OCI-LY7 (cell line): ENCODE measurements around the gene PSME3IP1.

ENCODE experiments used
- EZH2phosphoT487 ChIP-seq: fragments of 200-600 bp; sonication (generic); IDR thresholded peaks from 2 replicates; pipeline ENCODE4 v1.6.1; 2018; ENCODE audit warnings: low read depth, borderline replicate concordance, mild to moderate bottlenecking, mixed run types, antibody characterized with exemption, low read length, moderate library complexity, mixed read lengths
- TF ChIP-seq, protein P1 (sequence below): fragments of 200-600 bp; sonication (generic); conservative IDR thresholded peaks from 2 replicates; pipeline ENCODE4 v1.5.1; 2014; ENCODE audit warnings: mild to moderate bottlenecking, antibody characterized with exemption, low read length, moderate library complexity, mixed read lengths

DNA sequence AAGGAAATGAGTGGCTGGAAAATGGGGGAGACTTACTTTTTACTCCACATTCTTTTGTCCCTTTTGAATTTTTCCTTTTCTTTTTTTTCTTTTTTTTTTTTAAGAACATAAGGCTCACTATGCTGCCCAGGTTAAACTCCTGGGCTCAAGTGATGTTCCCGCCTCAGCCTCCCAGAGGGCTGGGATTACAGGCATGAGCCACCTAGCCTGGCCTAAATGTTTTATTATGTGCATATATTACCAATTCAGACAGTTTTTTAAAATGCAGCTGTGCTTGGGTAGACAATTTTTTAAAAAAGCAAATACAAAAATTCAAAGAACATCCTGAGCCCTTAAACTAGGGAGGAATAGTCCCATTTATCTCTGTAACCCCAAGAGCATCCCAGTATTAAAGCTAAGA lies 28.3 kb downstream of the PSME3IP1 start:
- TF ChIP-seq, protein P1, sequence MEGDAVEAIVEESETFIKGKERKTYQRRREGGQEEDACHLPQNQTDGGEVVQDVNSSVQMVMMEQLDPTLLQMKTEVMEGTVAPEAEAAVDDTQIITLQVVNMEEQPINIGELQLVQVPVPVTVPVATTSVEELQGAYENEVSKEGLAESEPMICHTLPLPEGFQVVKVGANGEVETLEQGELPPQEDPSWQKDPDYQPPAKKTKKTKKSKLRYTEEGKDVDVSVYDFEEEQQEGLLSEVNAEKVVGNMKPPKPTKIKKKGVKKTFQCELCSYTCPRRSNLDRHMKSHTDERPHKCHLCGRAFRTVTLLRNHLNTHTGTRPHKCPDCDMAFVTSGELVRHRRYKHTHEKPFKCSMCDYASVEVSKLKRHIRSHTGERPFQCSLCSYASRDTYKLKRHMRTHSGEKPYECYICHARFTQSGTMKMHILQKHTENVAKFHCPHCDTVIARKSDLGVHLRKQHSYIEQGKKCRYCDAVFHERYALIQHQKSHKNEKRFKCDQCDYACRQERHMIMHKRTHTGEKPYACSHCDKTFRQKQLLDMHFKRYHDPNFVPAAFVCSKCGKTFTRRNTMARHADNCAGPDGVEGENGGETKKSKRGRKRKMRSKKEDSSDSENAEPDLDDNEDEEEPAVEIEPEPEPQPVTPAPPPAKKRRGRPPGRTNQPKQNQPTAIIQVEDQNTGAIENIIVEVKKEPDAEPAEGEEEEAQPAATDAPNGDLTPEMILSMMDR = no peak
- TF ChIP-seq EZH2phosphoT487 = no peak
